HEK293 (cell line): ENCODE data around the gene SYPL2.
"Not testable (repeated sequence)": the region's sequence is repeated elsewhere in the genome, so short reads cannot be mapped to it uniquely, and the experiment has no call there.

Source experiments
- CTCF ChIA-PET: fragments of 350-600 bp; formaldehyde crosslinking; extraction: SDS; loops from one replicate; lab custom pipeline; 2021; ENCODE audit warnings: antibody characterized with exemption; lab: Yijun Ruan, JAX
- POLR2A ChIA-PET: fragments of 300-600 bp; formaldehyde crosslinking; extraction: SDS; loops from one replicate; lab custom pipeline; 2020; ENCODE audit warnings: antibody characterized with exemption, inconsistent platforms; lab: Yijun Ruan, JAX
- H3K27ac ChIP-seq: fragments of 200-500 bp; sonication (Bioruptor generic); 2 replicates; pipeline ENCODE4 v1.5.1; 2014; ENCODE audit warnings: low read depth, low read length, control low read depth, inconsistent platforms; ENCODE audit errors: extremely low read depth
- H3K36me3 ChIP-seq, 2 experiments: fragments of 200-500 bp in 1 of 2; sonication (Bioruptor generic) in 1 of 2; 1 replicate in 1 of 2; 2 replicates in 1 of 2; pipeline ENCODE4 v1.5.1; 2014 to 2017; ENCODE audit warnings: inconsistent platforms in 2 of 2, low read length in 2 of 2; ENCODE audit not compliant: control insufficient read depth in 2 of 2, insufficient read depth in 1 of 2
- H3K4me1 ChIP-seq: fragments of 200-500 bp; sonication (Bioruptor generic); 2 replicates; pipeline ENCODE4 v1.5.1; 2014; ENCODE audit warnings: mild to moderate bottlenecking, low read length, inconsistent platforms; ENCODE audit not compliant: control insufficient read depth, insufficient read depth
- H3K4me3 ChIP-seq: 2 replicates; pipeline ENCODE4 v1.5.1; 2011; ENCODE audit warnings: low read depth, mild to moderate bottlenecking, control low read depth, low read length, moderate library complexity
- H3K9me3 ChIP-seq: fragments of 200-500 bp; sonication (Bioruptor generic); 2 replicates; pipeline ENCODE4 v1.5.1; 2014; ENCODE audit warnings: low read depth, low read length, inconsistent platforms; ENCODE audit not compliant: control insufficient read depth, insufficient read depth
- BCL11A ChIP-seq: fragments of 450-650 bp; formaldehyde crosslinking; IDR thresholded peaks from 2 replicates; pipeline ENCODE4 v1.5.1; 2016; ENCODE audit warnings: low read depth, missing biosample characterization, missing genetic modification characterization
- GLIS2 ChIP-seq: fragments of 450-650 bp; formaldehyde crosslinking; IDR thresholded peaks from 2 replicates; pipeline ENCODE4 v1.5.1; 2016; ENCODE audit warnings: missing biosample characterization, missing genetic modification characterization
- OSR2 ChIP-seq: fragments of 450-650 bp; formaldehyde crosslinking; IDR thresholded peaks from 2 replicates; pipeline ENCODE4 v1.5.1; 2016; ENCODE audit warnings: missing biosample characterization, missing genetic modification characterization
- SP7 ChIP-seq: fragments of 450-650 bp; formaldehyde crosslinking; IDR thresholded peaks from 2 replicates; pipeline ENCODE4 v1.5.1; 2016; ENCODE audit warnings: missing biosample characterization, missing genetic modification characterization
- ZFHX2 ChIP-seq: fragments of 450-650 bp; formaldehyde crosslinking; conservative IDR thresholded peaks from 2 replicates; pipeline ENCODE4 v1.5.1; 2016; ENCODE audit warnings: missing biosample characterization, missing genetic modification characterization
- ZFP3 ChIP-seq: fragments of 450-650 bp; formaldehyde crosslinking; IDR thresholded peaks from 2 replicates; pipeline ENCODE4 v1.5.1; 2016; ENCODE audit warnings: low read depth, missing biosample characterization, missing genetic modification characterization
- ZNF121 ChIP-seq: fragments of 450-650 bp; formaldehyde crosslinking; IDR thresholded peaks from 2 replicates; pipeline ENCODE4 v1.5.1; 2016; ENCODE audit warnings: missing biosample characterization, missing genetic modification characterization
- ZNF341 ChIP-seq: fragments of 450-650 bp; formaldehyde crosslinking; IDR thresholded peaks from 2 replicates; pipeline ENCODE4; 2016; ENCODE audit warnings: low read depth, missing biosample characterization, missing genetic modification characterization
- ZNF350 ChIP-seq: fragments of 450-650 bp; formaldehyde crosslinking; IDR thresholded peaks from 2 replicates; pipeline ENCODE4 v1.5.0; 2017; ENCODE audit warnings: missing biosample characterization, mild to moderate bottlenecking, missing genetic modification characterization
- ZNF404 ChIP-seq: fragments of 450-650 bp; formaldehyde crosslinking; IDR thresholded peaks from 2 replicates; pipeline ENCODE4 v1.5.1; 2017; ENCODE audit warnings: missing biosample characterization, missing genetic modification characterization
- ZNF416 ChIP-seq: fragments of 450-650 bp; formaldehyde crosslinking; IDR thresholded peaks from 2 replicates; pipeline ENCODE4 v1.5.1; 2016; ENCODE audit warnings: missing biosample characterization, missing genetic modification characterization
- ZNF48 ChIP-seq: fragments of 450-650 bp; formaldehyde crosslinking; IDR thresholded peaks from 2 replicates; pipeline ENCODE4 v1.5.1; 2016; ENCODE audit warnings: missing biosample characterization, missing genetic modification characterization
- ZNF558 ChIP-seq: fragments of 450-650 bp; formaldehyde crosslinking; IDR thresholded peaks from 2 replicates; pipeline ENCODE4 v1.5.1; 2016; ENCODE audit warnings: missing biosample characterization, missing genetic modification characterization
- ZNF560 ChIP-seq: fragments of 450-650 bp; formaldehyde crosslinking; IDR thresholded peaks from 2 replicates; pipeline ENCODE4 v1.5.1; 2017; ENCODE audit warnings: missing biosample characterization, missing genetic modification characterization, borderline replicate concordance
- ZNF654 ChIP-seq: fragments of 450-650 bp; formaldehyde crosslinking; IDR thresholded peaks from 2 replicates; pipeline ENCODE4 v1.5.1; 2016; ENCODE audit warnings: low read depth, missing biosample characterization, missing genetic modification characterization
- ZNF660 ChIP-seq: fragments of 450-650 bp; IDR thresholded peaks from 2 replicates; pipeline ENCODE4 v1.5.1; 2018; ENCODE audit warnings: missing biosample characterization, mild to moderate bottlenecking, missing genetic modification characterization
- ZNF791 ChIP-seq: fragments of 450-650 bp; formaldehyde crosslinking; IDR thresholded peaks from 2 replicates; pipeline ENCODE4 v1.5.1; 2016; ENCODE audit warnings: missing biosample characterization, missing genetic modification characterization
- TF ChIP-seq, protein P1 (sequence below): fragments of 450-650 bp; formaldehyde crosslinking; IDR thresholded peaks from 2 replicates; pipeline ENCODE4 v1.5.1; 2016; ENCODE audit warnings: missing biosample characterization, missing genetic modification characterization
- TF ChIP-seq, protein P2 (sequence below): fragments of 450-650 bp; formaldehyde crosslinking; IDR thresholded peaks from 2 replicates; pipeline ENCODE4 v1.5.1; 2016; ENCODE audit warnings: missing biosample characterization, missing genetic modification characterization
- TF ChIP-seq, protein P3 (sequence below): fragments of 450-650 bp; formaldehyde crosslinking; IDR thresholded peaks from 2 replicates; pipeline ENCODE4 v1.5.1; 2016; ENCODE audit warnings: missing biosample characterization, missing genetic modification characterization
- TF ChIP-seq, protein P4 (sequence below): fragments of 450-650 bp; IDR thresholded peaks from 2 replicates; pipeline ENCODE4 v1.5.1; 2018; ENCODE audit warnings: missing biosample characterization, missing genetic modification characterization

SYPL2 gene

DNA sequence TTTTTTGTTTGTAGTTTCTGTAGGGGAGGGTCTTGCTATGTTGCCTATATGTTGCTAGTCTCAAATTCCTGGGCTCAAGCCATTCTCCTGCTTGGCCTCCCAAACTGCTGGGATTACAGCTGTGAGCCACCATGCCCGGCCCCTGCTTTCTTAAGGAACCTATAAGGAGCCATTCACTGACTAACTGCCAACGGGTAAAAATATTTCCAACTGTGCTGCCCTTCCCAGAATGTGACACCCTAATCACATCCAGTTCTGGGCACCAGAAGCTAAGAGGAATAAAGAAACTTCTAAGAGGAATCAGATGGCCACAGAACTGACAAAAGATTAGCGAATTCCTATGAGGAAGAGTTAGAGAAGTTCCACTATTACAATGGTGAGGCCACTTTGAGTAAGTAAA lies 6.4 kb downstream of the SYPL2 start (continued):
- TF ChIP-seq, protein P1, sequence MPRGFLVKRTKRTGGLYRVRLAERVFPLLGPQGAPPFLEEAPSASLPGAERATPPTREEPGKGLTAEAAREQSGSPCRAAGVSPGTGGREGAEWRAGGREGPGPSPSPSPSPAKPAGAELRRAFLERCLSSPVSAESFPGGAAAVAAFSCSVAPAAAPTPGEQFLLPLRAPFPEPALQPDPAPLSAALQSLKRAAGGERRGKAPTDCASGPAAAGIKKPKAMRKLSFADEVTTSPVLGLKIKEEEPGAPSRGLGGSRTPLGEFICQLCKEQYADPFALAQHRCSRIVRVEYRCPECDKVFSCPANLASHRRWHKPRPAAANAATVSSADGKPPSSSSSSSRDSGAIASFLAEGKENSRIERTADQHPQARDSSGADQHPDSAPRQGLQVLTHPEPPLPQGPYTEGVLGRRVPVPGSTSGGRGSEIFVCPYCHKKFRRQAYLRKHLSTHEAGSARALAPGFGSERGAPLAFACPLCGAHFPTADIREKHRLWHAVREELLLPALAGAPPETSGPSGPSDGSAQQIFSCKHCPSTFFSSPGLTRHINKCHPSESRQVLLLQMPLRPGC (tag by site-specific recombination): no peak
- TF ChIP-seq BCL11A (tag by site-specific recombination) (no peak), SP7 (tag by site-specific recombination) (no peak), ZNF404 (no peak), ZNF341 (no peak), ZNF416 (tag by site-specific recombination) (no peak), ZNF558 (tag by site-specific recombination) (no peak), OSR2 (tag by site-specific recombination) (no peak), ZFHX2 (tag by site-specific recombination) (no peak)
- TF ChIP-seq, protein P2, sequence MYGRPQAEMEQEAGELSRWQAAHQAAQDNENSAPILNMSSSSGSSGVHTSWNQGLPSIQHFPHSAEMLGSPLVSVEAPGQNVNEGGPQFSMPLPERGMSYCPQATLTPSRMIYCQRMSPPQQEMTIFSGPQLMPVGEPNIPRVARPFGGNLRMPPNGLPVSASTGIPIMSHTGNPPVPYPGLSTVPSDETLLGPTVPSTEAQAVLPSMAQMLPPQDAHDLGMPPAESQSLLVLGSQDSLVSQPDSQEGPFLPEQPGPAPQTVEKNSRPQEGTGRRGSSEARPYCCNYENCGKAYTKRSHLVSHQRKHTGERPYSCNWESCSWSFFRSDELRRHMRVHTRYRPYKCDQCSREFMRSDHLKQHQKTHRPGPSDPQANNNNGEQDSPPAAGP (tag by site-specific recombination): no peak

DNA sequence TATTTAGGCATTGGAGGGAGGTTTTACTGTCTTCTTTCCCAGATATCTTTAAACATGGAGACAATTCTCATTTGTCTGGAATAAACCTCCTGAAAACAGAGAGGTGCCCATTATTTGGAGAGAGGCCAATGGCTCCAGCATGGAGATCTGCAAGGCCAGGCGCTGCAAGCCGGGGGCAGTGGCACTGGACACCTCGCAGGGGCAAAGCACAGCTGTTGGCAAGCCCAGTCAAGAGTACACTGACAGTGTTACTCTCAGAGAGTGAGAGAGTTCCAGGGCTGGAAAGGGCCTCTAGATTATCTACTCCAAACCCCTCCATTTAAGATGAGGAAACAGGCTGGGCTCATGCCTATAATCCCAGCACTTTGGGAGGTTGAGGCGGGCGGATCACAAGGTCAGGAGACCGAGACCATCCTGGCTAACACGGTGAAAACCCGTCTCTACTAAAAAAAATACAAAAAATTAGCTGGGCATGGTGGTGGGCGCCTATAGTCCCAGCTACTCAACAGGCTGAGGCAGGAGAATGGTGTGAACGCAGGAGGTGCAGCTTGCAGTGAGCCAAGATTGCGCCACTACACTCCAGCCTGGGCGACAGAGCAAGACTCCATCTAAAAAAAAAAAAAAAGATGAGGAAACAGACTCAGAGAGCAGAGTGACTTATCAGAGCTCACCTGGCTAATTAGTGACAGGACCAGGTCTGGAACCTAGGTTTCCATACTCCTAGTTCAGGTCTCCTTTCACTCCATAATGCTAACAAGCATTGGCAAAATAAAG lies 7.1 kb downstream of the SYPL2 start:
- H3K9me3 ChIP-seq: not testable (repeated sequence)

DNA sequence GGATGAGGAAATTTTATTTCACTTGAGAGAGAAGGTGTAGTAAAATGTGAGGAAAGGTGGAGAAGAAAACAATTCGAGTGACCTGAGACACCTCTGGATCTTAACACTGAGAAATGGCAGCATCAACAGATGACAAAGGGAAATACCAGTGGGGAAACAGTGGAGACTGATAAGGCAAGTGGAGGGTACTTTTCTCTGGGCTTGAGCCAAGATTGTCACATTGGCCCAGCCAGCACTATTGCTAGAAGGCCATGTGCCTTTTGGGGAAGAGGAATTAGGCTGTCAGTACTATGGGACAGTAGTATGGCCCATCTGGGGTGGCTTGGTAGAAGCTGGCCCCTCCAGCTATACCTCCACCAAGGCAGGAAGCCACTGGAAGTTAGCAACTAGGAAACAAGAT lies 8.4 kb downstream of the SYPL2 start:
- Histone ChIP-seq H3K4me1 (no peaks in the 10 kb centered on the region), H3K27ac (no peak overlapping the region), H3K36me3 (no peaks in the 10 kb centered on the region), H3K4me3 (no peak overlapping the region), H3K9me3 (no peaks in the 10 kb centered on the region)
- ChIA-PET CTCF (interaction anchor here (0.7 to 1.4 kb wide), 2 partner anchors 15 to 20 kb away, joined by 4 to 5 read pairs; partner anchors contain the start of gene CYB561D1), POLR2A (no interaction called here)
- TF ChIP-seq ZFP3 (tag by site-specific recombination): no peak
- TF ChIP-seq ZNF48 (tag by site-specific recombination): no peak
- TF ChIP-seq ZNF654 (tag by site-specific recombination): no peak
- TF ChIP-seq ZNF350 (tag by site-specific recombination): no peak
- no peak for TF ChIP-seq ZNF660 (tag by site-specific recombination)
- no peak for TF ChIP-seq ZNF121 (tag by site-specific recombination)
- no peak for TF ChIP-seq ZNF791 (tag by site-specific recombination)
- TF ChIP-seq, protein P3, sequence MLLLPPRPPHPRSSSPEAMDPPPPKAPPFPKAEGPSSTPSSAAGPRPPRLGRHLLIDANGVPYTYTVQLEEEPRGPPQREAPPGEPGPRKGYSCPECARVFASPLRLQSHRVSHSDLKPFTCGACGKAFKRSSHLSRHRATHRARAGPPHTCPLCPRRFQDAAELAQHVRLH (tag by site-specific recombination): no peak
- TF ChIP-seq, protein P4, sequence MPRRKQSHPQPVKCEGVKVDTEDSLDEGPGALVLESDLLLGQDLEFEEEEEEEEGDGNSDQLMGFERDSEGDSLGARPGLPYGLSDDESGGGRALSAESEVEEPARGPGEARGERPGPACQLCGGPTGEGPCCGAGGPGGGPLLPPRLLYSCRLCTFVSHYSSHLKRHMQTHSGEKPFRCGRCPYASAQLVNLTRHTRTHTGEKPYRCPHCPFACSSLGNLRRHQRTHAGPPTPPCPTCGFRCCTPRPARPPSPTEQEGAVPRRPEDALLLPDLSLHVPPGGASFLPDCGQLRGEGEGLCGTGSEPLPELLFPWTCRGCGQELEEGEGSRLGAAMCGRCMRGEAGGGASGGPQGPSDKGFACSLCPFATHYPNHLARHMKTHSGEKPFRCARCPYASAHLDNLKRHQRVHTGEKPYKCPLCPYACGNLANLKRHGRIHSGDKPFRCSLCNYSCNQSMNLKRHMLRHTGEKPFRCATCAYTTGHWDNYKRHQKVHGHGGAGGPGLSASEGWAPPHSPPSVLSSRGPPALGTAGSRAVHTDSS (tag by site-specific recombination): no peak
- no peak for TF ChIP-seq GLIS2 (tag by site-specific recombination)
- no peak for TF ChIP-seq ZNF560 (tag by site-specific recombination)

More for the DNA sequence above, 7.1 kb downstream of the SYPL2 start:
- H3K4me3 ChIP-seq, H3K4me1 ChIP-seq, H3K36me3 ChIP-seq, H3K27ac ChIP-seq: not testable (repeated sequence)
- ChIA-PET POLR2A (interaction anchor here (0.8 kb wide), 1 partner anchor 10 kb away, joined by 5 read pairs; no protein-coding TSS in a partner anchor), CTCF (interaction anchor here (0.5 to 0.7 kb wide), 3 partner anchors 20 to 913 kb away, joined by 3 to 4 read pairs (median 3); partner anchors contain the start of gene EEIG2)
